GM21737 (cell line): Measurements from ENCODE around the gene MED12L.
A peak's percentile ranks its signal among the peaks of the same experiment; 100 is the strongest.

Source experiments
- ATAC-seq: cut with Tn5 transposase; IDR thresholded peaks from one replicate; pipeline ENCODE4 v1.9.1; 2021; ENCODE audit warnings: mild to moderate bottlenecking, moderate library complexity; ENCODE audit not compliant: unreplicated experiment

The MED12L gene

DNA sequence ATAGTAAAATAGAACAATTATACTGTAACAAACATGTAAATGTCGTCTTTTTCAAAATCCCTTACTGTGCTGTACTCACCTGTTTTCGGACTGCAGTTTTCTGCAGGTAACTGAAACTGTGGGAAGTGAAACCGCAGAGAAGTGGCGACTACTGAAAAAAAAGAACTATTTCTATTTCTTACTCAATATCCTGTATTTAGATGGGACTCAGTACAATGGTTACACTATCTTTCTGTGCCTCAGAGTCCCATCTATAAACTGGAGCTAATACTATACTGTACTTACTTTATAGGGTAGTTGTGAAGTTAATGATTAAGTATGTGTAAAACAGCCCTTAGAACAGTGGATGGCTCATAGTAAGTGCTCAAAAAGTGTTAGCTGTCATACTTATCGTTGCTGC is 313.4 kb downstream of the MED12L start:
- no peak for ATAC-seq

DNA sequence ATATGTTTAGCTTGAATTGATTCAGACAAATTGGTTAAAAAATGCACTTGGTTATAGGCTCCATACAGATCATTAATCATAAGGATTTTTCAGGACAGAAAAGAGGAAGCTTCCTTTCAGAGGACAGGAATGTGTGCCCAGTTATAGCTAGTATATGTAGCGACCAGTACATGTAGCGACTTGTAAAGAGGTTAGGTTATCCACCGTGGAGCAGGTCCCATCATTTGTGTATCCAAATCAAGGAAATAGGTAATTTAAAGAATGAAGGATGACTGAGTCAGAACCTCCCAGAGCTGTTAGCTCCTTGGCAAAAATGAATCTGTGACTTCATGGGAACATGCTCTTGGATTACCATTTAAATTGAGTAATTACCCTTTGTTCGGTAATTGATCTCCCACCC is 314.9 kb downstream of the MED12L start:
- no peak for ATAC-seq

DNA sequence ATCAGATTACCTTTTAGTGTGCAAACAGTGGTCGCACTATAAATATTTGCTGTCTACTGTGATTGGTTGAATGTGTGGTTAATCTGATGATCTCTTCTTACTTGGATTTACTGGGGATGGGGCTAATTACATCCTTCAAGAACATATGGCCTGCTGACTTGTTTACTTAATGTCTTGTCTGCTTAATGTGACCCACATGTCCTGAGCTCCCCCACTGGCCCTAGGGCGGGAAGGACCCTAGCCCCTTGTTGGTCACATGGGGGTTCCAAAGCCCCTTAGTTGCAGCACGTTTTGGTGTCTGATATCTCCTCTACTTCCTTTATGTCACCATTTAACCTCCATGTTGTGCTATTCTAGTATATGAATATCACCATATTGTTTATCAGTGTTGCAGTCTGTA is 316.9 kb downstream of the MED12L start:
- no peak for ATAC-seq

DNA sequence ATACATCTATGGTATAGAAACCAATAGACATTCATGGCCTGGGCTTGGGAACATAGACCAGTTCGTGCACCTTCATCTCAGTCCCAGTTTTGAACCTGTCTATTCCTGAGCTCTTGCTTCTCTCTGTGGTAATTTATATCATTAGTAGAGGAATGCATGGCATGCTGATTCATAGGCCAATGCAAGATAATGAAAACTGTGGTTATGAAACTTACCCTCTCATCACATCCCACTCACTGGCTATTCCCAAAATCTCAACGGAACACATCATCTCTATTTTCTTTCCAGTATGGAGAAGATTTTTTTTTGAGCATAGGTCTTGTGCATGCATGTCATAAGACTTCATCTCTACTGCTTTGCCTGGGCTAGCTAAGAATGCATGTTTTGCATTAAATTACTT is 317.8 kb downstream of the MED12L start:
- ATAC-seq = no peak

DNA sequence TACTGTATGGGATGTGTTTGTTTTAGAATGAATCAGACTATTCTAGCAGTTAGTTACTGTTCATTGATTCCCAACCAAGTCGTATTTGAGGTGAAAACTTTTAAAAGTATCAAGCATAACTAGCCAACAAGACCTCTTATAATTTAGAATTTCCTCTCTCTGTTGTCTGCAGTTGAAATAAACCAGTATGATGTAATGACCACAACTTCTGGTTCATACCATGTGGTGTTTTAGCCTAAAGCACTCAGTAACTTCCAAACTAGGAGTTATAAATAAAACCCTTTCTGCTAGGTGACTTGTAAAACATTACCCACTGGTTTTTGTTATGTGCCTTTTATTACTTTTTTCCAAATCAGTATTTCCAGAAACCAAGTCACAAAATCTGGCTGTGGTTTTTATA is 318.9 kb downstream of the MED12L start:
- peak; percentile 72 for ATAC-seq

DNA sequence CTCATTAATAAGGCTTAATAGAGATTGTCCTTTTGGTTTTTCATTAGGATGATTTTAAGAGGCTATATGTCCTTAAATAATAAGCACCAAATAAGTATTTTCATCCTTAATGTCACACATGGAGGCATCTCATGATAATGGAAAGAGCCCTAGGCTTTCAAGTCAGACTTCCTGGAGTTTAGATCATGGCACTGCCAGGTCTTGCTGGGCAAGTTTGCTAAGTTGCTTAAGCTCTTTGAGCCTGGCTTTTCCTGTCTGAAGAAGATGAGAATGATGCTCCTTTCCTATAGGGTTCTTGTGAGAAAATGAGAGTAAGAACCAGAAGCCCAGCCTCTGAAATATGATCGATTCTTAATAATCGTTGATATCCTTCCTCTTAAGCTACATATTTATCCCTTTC is 322.5 kb downstream of the MED12L start:
- no peak for ATAC-seq

DNA sequence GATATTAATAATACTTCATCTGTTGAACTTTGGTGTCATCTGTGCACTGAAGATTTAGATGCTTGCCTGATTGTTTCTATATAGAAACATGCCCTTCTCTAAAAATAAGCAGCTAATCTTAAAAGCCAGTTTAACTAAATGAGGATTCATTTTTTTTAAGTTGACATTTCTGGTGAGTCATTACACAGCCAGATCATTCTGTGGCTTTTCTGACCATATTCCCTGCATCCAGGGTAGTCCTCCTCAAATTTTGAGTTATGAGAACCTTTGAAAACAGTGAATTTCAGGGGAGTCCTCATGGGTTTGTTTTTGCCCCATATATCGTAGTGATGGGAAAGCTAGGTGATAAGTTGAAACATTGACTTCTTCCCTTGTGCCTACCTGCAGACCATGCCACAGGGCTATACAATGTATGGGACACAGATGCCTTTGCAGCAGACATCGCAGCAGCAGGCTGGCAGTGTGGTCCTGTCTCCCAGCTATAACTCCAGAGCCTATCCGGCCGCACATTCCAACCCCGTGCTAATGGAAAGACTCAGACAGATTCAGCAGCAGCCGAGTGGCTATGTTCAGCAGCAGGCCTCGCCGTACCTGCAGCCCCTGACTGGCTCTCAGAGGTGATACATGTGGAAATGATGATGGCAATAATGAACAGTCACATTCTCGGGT is 325.6 kb downstream of the MED12L start:
- no peak for ATAC-seq

DNA sequence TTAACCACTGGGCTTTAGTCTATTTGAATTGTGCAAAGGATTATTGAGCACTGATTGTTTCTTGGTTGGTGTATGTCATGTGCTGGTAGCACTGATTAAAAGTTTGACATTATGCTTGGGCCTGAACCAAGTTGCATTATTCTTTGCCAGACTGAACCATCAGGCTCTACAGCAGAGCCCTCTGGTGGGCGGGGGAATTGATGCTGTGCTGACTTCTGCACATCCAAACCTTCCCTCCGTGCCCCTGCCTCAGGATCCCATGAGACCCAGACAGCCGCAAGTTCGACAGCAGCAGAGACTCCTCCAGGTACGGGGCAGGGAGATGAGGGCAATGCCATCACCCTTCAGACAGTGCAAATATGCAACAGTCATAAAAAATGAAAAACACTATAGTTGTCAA is 327.5 kb downstream of the MED12L start:
- no peak for ATAC-seq

DNA sequence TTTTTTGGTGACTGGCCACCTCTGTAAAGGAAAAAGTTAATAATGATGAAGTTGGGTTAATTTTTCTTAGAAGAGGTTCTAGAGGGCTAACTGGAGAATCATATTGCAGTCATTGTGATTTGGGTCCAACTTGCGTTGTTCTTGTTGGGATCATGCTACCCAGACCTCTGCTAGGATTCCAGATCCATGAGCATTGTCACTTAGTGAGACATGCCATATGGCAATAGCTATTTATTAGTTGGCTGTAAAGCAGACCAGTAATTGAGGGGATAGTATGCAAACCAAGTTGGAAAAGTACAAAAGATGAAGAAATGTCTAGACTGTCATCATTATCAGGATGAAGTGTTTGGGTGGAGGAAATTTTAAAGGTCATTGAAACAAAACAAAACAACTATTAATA is 329.8 kb downstream of the MED12L start:
- ATAC-seq = no peak

DNA sequence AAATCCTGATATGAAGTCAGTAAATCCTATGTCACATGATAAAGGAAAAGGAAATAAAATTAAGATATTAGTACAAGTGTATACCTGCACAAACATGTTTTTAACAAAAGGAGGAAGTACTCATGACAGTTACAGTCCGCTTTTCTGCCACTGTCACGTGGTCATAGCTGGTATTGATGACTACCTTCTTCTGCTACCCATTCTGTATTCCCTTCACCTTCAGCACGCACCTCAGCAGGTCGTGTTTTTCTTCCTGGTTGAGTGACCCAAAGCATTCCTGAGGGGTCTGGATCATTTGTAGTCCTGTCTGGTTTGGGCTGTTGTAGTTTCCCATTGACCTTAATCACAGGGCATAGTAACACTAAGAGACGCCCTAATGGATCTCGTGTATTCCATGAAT is 334.3 kb downstream of the MED12L start:
- no peak for ATAC-seq

DNA sequence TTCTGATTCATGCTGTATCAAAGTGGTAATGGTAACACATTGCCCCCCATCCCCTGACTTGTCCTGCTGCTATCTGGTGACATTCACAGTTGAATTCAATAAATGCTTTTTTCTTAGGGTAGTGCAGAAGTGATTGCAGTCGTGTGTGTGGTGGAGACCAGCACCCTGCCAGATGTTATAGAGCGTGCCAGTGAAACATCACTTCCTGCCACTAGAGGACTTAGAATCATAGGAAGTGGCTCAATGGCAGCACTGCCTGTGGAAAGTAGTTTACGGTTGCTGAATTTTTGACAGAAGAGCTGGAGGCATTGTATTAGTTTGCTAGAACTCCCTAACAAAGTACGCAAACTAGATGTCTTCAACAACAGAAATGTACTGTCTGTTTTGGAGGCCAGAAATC is 336.5 kb downstream of the MED12L start:
- no peak for ATAC-seq

DNA sequence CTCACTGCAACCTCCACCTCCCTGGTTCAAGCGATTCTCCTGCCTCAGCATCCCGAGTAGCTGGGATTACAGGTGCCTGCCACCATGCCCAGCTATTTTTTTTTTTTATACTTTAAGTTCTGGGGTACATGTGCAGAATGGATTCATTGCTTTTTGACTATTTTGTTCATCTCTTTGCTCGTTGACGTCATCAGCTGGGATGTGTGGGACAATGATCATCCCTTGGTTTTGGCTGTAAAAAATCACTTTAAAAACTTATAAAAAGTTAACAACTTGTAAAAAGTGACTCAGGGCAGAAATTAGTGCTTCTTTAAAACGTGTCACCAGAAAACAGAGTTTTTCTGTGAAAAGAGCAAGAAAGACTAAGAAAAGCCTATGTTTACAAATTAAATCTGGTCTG is 337.6 kb downstream of the MED12L start:
- no peak for ATAC-seq

DNA sequence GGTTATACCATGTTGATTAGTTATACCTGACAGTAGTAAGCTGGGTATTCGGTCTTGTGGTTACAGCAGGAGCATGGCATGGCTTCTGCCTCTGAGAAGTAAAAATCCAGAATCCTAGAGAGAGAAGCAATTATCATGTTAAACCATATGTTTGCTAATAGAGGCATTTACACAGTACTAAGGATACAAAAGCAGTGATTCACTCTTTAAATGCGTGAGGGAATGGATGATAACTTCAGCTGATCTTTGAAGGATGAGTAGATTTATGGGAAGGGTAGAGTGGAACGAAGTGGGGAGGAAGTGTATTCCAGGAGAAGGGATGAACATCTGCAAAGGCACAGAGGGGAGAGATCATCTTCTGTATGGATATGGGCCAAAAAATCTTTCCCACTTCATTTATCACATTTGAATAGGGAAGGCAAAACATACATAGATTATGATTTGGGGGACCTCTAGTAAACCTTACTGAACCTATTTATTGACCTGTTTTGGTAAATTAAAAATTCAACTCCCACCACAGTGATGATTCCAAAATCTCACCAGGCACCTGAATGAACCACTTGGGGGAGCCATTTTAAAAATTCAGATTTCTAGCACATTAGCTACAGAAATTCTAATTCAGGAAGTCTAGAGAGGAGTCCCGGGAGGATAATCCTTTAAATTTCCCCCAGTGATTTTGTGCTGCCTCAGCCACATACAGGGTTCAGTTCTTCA is 340.3 kb downstream of the MED12L start:
- no peak for ATAC-seq

DNA sequence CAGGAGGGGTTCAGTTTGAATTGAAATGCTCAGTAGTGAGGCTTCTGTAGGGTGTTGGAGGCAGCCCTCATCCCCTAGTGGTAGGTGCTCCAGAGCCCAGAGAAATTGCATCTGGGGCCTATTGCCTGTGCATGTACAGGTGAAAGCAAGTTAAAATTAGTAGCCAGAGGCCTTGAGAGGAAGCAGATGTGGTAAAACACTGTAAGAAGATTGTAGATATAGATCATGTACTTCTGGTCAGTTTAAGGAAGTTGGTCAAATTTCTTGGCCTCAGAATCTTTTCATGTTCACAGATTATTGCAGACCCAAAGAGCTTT is 340.8 kb downstream of the MED12L start:
- no peak for ATAC-seq

DNA sequence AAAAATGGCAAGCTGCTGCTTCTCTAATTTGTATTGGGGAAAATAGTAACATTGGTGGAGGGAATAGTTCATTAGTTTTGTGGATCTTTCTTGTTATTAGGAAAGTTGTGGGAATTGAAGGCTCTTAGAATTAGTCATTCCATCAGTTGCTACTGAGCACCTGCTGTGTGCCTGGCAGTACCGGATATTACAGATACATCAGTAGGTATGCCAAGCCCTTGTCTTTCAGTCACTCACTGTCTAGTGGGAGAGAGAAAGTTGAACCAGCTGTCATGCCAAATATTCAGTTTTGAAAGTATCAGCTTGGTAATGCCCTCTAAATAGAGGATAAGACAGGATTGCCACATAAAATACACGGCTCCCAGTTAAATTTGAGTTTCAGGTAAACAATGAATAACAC is 342.9 kb downstream of the MED12L start:
- no peak for ATAC-seq

DNA sequence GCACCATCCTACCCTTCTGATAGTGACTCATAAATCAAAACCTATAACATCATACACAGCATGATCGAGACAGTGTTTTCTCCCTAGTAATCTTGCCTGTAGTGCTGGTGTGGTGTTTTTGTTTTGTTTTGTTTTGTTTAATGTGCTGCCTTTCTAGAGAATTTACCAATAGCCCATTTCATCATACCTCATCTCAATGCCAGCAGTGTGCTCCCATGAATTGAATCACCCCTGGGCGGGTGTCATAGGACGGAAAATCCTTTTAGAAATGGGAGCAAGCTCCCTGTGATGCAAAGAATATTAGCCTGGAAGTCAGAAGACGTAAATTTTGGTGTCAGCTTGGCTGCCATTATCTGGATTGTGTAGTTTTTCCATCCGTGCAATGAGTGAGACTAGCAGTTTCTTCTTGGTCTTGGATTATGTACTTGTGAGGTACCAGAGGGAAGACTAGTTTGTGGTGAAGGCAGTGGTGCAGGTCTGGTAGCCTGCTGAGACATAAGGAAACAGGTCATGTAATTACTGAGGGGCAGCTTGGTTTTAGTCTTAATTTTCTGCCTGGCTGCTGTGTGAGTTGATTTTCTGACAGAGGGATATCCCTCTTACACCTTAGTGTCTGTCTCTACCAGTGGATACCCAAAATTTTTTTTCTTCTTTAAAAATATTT is 345.5 kb downstream of the MED12L start:
- ATAC-seq = no peak

DNA sequence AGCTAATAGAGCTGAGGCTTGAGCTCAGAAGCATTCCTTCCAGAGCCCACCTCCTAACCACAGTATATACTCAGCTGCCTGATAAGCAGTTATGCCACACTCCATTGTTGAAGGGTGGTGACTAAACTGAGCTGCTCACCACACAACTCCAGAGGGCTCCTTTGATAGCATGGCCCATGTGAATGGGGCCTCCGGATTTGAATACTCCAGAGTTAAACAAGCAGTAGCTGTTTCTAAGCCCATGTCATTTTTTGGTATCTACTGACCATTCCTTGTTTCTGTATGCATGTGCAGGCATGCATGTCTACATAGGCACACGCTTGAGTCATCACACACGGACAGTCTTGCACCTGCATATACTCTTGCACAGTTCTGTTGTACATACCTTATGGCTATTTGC is 346.5 kb downstream of the MED12L start:
- ATAC-seq = no peak

DNA sequence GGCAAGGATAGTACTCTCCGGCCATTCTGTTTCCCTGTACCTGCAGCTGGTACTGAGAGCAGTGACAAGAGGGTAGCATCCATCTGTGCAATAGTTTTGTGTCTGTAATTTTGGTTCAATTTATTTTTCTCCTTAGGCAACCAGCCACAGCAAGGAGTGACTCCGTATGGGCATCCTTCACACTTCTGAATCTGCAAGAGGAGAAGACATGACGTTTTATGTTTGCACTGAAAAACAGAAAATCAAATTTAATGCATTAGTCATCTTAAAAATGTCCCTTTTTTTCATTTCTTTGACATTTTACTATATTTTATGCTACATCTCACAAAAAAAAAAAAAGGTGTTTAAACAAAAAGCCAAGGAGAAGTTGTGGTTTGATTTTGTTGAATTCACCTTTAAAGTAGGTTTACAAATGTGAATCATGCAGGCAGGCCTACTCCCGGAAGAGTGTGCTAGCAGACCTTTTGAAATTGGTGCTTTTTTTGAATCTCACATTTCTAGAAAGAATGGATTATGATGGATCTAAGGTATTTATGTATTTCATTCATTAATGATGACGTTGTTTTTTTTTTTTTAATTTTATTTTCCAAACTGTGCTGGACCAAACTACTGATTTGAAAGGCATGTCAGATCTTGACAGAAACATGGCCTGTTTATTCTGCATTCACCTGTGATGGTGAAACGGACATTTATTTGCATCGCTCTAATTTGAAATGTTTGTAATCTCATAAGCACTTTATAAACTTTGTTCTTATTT is 347.3 kb downstream of the MED12L start:
- ATAC-seq = no peak

DNA sequence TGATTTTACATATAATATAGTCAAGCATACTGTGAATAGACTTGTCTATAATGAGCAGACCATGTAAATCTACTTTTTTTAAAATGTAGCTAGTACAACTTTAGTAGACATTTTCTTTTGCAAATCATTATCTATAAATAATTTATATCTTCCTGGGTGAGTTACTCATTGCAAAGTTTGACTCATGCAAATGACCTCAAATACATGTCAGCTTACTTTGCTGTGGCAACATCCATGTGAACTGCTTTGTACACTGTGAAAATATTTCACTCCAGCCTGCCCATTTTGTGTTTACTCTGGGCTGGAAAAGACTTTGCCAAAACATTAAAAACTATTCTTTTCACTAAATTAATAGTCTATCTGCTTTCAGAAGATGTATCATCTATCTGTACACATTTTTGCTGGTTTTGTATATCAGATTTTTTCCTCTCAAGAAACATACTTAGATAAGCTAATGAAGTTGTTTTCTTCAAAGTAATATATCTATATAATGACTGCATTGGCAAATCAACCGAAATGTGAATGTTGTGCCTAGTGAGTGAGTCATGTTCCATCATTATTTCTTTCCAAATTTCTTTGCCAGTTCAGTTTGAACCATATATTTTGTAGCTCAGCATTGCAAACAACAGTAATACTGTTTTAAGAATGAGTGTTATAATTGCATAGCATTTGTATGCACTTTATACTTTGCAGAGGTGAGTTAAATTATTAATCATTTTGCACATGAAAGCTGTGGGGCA is 348.9 kb downstream of the MED12L start:
- ATAC-seq = no peak

DNA sequence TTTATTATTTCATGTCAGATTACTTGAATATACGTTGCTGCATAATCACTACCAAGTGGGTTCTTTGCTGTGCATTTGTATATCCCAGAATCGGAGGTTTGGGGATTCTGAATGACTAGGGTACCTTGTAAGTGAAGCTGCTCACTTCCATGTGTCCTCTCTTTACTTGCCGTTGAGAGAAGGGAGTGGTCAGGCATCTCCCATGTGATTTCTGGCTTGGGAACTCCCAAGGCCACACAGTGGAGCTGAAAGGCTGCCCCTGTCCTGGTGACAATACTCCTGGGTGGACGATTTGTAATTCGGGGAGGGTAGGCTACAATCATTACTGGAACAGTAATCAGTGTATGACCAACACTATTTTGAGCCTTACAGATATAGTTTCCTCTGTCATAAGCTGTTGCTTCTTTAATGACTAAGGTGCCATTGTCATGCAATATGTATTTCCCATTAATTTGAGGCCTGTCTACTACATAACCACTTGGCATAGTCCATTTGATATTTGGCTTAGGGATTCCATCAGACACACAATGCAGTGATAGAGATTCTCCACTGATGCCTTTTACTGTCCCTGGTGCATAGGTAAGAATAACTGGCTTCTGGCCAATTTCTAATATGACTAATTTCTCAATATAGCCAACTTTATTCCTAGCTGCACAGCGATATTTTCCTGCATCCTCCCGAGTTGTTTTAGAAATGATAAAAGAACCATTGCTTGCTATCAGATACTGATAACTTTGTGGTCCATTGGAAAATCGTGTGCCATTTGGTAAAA is 351.4 kb downstream of the MED12L start:
- ATAC-seq = no peak
